ENCODE data around the gene HNRNPF. TPM values are rescaled to one million over a fixed set of nuclear protein-coding genes. Genes with fewer than 3 reads are reported as not detected.

HNRNPF gene
- total RNA-seq, 2 donors from 2014 or later = 250 to 394 TPM

DNA sequence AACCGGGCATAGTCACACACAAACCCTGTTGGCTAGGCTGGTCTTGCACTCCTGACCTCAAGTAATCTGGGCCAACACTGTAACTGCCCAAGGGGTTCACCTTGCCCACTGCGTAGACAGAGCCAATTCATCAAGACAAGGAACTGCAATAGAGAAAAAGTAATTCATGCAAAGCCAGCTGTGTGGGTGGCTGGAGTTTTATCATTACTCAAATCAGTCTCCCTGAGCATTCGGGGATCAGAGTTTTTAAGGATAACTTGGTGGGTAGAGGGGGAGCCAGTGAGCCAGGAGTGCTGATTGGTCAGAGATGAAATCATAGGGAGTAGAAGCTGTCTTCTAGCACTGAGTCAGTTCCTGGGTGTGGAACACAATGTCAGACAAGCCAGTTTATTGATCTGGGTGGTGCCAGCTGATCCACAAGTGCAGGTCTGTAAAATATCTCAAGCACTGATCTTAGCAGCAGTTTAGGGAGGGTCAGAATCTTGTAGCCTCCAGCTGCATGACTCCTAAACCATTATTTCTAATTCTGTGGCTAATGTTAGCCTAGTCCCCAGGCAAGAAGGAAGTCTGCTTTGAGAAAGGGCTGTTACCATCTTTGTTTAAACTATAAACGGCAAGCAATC is 53.1 kb downstream of the HNRNPF start:
- Histone ChIP-seq H3K27me3 (no peaks in the 10 kb centered on the region), H3K36me3 (no peaks in the 10 kb centered on the region), H3K4me1 (no peaks in the 10 kb centered on the region), H3K9ac (ENCODE audit: low read depth in 2 of 2, low read length in 2 of 2) (no peak overlapping the region), H3K27ac (peak overlapping the region; percentile 67), H3K9me3 (no peaks in the 10 kb centered on the region), H3K4me3 (no peak overlapping the region)
- TF ChIP-seq, protein P1, sequence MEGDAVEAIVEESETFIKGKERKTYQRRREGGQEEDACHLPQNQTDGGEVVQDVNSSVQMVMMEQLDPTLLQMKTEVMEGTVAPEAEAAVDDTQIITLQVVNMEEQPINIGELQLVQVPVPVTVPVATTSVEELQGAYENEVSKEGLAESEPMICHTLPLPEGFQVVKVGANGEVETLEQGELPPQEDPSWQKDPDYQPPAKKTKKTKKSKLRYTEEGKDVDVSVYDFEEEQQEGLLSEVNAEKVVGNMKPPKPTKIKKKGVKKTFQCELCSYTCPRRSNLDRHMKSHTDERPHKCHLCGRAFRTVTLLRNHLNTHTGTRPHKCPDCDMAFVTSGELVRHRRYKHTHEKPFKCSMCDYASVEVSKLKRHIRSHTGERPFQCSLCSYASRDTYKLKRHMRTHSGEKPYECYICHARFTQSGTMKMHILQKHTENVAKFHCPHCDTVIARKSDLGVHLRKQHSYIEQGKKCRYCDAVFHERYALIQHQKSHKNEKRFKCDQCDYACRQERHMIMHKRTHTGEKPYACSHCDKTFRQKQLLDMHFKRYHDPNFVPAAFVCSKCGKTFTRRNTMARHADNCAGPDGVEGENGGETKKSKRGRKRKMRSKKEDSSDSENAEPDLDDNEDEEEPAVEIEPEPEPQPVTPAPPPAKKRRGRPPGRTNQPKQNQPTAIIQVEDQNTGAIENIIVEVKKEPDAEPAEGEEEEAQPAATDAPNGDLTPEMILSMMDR (IDR thresholded peaks at IDR 0.05) = no peak
- peak; percentile 70 for DNase-seq
- intact Hi-C loops (cut with DNase I) = no loop called here

DNA sequence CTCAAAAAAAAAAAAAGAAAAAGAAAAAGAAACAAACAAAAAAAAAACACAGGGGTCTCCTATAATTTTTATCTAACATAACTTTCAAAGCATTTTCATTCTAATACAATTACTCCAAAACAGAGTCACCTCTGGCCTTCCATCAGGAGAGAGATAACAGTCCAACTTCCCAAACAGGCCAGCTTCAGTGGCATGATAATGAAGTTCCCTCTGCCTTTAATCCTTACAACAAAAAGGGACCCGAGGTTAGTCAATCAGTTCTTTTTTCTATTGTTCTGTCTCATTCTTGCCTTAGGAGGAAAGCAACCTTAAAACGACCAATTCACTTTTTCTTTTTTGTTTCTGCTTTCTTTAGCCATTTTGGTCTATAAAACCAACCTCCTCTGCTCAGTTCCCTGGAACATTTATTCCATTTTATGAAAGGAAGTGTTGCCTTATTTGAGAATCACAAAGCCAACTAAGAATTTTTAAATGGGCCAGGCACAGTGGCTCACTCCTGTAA is 54.1 kb downstream of the HNRNPF start:
- no peak overlapping the region for H3K27ac ChIP-seq
- intact Hi-C loops (cut with DNase I) = no loop called here
- TF ChIP-seq, protein P1 (IDR thresholded peaks at IDR 0.05) = no peak

DNA sequence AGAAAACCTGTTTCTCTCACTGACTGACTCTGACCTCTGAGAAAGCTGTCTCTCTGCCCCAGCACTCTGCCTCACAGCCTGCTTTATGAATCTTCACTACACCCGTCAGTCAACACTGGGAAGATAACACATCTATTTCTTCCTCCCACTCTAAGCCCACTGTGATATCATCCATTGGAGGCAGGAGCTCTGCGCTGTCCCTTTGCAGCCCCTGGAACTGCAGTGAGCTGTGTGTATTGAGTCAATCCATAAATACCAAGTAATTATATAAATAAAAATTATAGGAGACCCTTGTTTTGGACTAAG is 54.7 kb downstream of the HNRNPF start:
- DNase-seq = no peak
- TF ChIP-seq, protein P1 (IDR thresholded peaks at IDR 0.05) = no peak
- H3K9me3 ChIP-seq = no peaks in the 10 kb centered on the region
- H3K27me3 ChIP-seq = no peaks in the 10 kb centered on the region
- no peak overlapping the region for H3K27ac ChIP-seq
- H3K9ac ChIP-seq (ENCODE audit: low read depth in 2 of 2, low read length in 2 of 2) = no peak overlapping the region
- no peaks in the 10 kb centered on the region for H3K4me1 ChIP-seq
- intact Hi-C loops (cut with DNase I) = no loop called here
- no peaks in the 10 kb centered on the region for H3K36me3 ChIP-seq
- H3K4me3 ChIP-seq = no peak overlapping the region

More for the DNA sequence above, 54.1 kb downstream of the HNRNPF start:
- no peak overlapping the region for H3K4me3 ChIP-seq
- no peaks in the 10 kb centered on the region for H3K4me1 ChIP-seq
- no peak for DNase-seq
- H3K9ac ChIP-seq (ENCODE audit: low read depth in 2 of 2, low read length in 2 of 2) = no peak overlapping the region
- no peaks in the 10 kb centered on the region for H3K27me3 ChIP-seq
- H3K36me3 ChIP-seq = no peaks in the 10 kb centered on the region
- H3K9me3 ChIP-seq = no peaks in the 10 kb centered on the region

DNA sequence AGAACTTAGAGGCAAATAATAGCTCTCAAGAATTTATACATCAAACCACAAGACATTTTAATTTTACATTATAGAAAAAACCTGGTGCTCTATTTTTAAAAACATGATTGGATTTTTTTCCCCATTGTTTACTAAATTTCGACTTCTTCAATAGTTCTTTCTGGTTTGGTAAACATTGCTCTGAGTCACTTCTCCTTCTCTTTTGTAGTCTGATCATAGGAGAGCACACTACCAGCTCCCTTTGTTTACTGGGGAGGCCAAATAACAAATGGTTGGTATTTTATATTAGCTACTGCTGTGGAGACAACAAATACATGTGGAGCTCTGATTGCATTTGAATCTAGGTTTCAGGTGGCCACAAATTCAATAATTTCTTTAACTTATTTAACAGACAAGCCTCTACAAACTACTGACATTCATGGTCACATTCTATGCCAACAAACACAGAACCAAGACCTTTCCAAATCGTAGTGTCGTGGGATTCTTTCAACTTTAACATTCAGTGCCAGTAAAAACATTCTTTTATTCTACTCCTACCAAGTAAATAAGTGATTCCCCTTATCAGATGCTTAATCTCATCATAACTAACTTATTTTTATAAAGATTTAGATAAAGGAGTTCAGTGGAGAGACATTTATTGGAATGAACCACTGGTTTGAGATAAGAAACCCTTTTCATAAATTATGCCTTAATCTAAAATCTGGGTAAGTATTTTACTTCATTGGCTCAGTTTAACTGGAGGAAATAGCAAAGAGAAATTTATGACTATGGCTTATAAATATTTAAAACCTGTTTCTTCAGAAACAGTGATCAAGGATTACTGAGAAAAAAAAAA is 55.3 kb downstream of the HNRNPF start:
- no peak overlapping the region for H3K4me3 ChIP-seq
- H3K9ac ChIP-seq (ENCODE audit: low read depth in 2 of 2, low read length in 2 of 2) = no peak overlapping the region
- no peaks in the 10 kb centered on the region for H3K36me3 ChIP-seq
- intact Hi-C loops (cut with DNase I) = no loop called here
- H3K4me1 ChIP-seq = no peaks in the 10 kb centered on the region
- H3K27ac ChIP-seq = no peak overlapping the region
- H3K27me3 ChIP-seq = no peaks in the 10 kb centered on the region
- DNase-seq = no peak
- H3K9me3 ChIP-seq = no peaks in the 10 kb centered on the region
- TF ChIP-seq, protein P1 (IDR thresholded peaks at IDR 0.05) = no peak

DNA sequence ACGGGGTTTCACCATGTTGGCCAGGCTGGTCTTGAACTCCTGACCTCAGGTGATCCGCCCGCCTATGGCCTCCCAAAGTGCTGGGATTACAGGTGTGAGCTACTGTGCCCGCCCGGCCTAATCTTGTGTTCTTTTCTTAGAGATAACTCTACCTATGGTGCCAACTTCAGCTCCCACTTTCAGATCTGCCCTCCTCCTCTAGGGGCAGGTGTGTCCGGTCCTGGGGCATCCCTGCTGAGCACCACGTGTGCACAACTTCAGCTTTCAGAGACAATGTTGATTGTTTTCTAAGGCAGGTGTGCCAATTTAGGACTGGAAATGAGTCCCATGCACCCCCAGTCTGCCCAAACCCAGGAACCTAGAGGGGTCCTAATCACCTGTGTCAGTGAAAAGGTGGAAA is 56.0 kb downstream of the HNRNPF start:
- TF ChIP-seq, protein P1 (IDR thresholded peaks at IDR 0.05) = no peak
- Histone ChIP-seq H3K9me3 (no peaks in the 10 kb centered on the region), H3K4me1 (no peaks in the 10 kb centered on the region), H3K36me3 (no peaks in the 10 kb centered on the region), H3K9ac (ENCODE audit: low read depth in 2 of 2, low read length in 2 of 2) (no peak overlapping the region), H3K27ac (no peak overlapping the region), H3K4me3 (no peak overlapping the region), H3K27me3 (no peaks in the 10 kb centered on the region)
- intact Hi-C loops (cut with DNase I) = no loop called here
- DNase-seq = no peak

All from colonic mucosa (tissue), 4 donors.